ENCODE measurements around the gene PEX14.

The PEX14 gene

DNA sequence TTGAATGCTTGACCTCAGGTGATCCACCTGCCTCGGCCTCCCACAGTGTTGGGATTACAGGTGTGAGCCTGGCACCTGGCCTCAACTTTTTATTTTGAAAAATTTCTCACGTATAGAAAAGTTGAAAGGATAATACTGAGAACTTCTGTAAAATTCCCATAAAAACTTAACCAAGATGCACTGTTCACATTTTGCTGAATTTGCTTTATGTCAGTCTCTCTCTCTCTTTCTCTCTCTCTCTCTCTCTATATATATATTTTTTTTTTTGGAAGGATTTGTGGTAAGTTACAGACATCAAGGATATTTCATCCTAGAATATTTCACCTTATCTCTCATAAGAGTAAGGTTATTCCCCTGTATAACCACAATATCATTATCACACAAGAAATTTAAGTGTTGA is 5.9 kb downstream of the PEX14 start:
- no peak for DNase-seq (ENCODE audit: low read depth)
- TF ChIP-seq, protein P1, sequence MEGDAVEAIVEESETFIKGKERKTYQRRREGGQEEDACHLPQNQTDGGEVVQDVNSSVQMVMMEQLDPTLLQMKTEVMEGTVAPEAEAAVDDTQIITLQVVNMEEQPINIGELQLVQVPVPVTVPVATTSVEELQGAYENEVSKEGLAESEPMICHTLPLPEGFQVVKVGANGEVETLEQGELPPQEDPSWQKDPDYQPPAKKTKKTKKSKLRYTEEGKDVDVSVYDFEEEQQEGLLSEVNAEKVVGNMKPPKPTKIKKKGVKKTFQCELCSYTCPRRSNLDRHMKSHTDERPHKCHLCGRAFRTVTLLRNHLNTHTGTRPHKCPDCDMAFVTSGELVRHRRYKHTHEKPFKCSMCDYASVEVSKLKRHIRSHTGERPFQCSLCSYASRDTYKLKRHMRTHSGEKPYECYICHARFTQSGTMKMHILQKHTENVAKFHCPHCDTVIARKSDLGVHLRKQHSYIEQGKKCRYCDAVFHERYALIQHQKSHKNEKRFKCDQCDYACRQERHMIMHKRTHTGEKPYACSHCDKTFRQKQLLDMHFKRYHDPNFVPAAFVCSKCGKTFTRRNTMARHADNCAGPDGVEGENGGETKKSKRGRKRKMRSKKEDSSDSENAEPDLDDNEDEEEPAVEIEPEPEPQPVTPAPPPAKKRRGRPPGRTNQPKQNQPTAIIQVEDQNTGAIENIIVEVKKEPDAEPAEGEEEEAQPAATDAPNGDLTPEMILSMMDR (conservative IDR thresholded peaks at IDR 0.05; ENCODE audit: low read depth, low read length) = no peak
- H3K4me3 ChIP-seq (ENCODE audit: low read depth, low read length) = no peak overlapping the region

DNA sequence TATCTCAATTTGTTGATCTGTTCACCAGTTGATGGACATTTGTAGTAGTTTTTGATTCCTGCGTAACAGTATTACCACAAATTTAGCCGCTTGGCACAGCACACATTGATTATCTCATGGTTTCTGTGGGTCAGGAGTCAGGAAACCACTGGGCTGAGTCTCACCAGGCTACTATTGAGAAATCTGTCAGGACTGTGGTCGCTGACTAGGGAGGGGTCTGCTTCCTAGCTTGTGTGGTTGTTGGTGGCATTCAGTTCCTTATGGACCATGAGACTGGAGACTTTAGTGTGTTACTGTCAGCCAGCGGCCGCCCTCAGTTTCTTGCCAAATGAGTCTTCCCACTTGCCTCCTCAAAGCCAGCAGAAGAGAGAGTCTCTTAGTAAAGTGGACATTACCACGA is 9.8 kb downstream of the PEX14 start:
- no peak overlapping the region for H3K4me3 ChIP-seq (ENCODE audit: low read depth, low read length)
- TF ChIP-seq, protein P1 (conservative IDR thresholded peaks at IDR 0.05; ENCODE audit: low read depth, low read length) = no peak
- DNase-seq (ENCODE audit: low read depth) = no peak

DNA sequence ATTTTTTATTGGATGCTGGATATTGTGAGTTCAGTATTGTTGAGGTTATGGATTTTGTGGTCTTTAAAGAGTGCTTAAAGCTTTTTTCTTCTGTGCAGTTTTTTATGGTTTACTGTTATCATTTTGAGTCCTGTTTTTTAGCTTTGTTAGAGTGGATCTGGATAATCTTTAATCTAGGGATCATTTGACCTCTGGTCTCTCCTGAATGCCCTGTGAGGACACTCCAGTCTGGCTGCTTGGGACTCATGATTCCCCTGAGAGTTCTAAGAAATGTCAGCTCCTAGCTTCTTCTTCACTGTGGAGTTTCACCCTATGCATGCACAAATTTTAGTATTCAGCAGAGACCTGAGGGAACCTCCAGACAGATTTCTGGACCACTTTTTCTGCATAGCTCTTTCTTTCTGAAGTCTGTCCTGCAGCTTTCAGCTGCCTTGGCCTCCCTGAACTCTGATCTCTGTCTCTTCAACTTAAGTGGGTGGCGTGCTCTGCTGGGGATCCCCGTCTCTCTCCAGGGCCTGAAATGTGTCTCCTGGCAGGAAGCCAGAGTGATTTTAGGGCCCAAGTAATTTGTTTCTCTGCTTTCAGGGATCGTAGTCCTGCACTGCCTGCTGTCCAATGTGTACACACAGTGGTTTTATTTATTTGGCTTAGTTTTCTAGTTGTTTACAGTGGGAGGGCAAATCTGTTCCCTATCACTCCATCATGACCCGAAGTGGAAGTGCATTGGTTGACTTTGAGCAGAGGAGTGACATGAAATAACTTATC is 14.7 kb downstream of the PEX14 start:
- TF ChIP-seq, protein P1 (conservative IDR thresholded peaks at IDR 0.05; ENCODE audit: low read depth, low read length) = no peak
- no peak for DNase-seq (ENCODE audit: low read depth)

DNA sequence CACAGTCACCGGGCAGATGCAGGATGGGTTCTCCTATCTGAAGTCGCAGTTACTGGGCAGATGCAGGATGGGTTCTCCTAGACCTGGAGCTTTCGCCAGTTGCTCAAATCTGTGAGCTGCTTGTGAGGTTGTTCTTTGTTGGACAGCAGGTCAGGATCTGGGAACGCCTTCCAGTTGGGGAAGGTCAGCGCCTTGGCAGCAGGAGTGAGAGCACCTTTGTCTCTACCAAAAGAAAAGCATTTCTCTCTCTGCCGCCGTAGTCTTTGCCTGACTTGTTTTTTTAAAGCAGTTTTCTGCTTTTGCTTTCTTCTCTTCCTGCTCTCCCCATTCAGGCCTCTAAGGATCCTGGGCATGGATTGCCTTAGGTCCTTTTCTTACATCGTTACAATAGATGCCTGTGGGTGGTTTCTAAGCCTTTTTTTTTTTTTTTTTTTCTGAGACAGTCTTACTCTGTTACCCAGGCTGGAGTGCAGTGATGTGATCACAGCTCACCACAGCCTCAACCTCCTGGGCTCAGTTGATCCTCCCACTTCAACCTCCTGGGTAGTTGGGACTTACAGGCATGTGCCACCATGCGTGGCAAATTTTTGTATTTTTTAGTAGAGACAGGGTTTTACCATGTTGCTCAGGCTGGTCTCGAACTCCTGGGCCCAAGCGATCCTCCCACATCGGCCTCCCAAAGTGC is 15.7 kb downstream of the PEX14 start:
- H3K4me3 ChIP-seq (ENCODE audit: low read depth, low read length) = no peak overlapping the region
- DNase-seq (ENCODE audit: low read depth) = no peak
- TF ChIP-seq, protein P1 (conservative IDR thresholded peaks at IDR 0.05; ENCODE audit: low read depth, low read length) = no peak

More for the DNA sequence above, 14.7 kb downstream of the PEX14 start:
- no peak overlapping the region for H3K4me3 ChIP-seq (ENCODE audit: low read depth, low read length)

DNA sequence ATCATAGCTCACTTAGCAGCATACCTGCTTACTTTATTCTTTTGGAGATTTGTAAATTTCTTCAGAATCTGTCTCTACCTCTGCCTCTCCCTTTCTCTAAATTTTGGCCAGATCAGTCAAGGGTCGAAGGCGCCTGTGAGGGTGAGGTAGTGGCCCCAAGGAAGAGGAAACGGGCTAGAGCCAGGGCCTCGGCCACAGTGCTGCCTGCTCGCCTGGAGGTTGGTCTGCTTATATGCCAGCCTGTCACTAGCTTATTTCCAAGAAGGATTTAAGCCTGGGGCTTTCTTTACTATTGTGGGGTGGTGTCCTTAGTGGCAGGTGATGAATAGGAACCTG is 19.6 kb downstream of the PEX14 start:
- TF ChIP-seq, protein P1 (conservative IDR thresholded peaks at IDR 0.05; ENCODE audit: low read depth, low read length) = no peak
- H3K4me3 ChIP-seq (ENCODE audit: low read depth, low read length) = no peak overlapping the region
- DNase-seq (ENCODE audit: low read depth) = no peak

DNA sequence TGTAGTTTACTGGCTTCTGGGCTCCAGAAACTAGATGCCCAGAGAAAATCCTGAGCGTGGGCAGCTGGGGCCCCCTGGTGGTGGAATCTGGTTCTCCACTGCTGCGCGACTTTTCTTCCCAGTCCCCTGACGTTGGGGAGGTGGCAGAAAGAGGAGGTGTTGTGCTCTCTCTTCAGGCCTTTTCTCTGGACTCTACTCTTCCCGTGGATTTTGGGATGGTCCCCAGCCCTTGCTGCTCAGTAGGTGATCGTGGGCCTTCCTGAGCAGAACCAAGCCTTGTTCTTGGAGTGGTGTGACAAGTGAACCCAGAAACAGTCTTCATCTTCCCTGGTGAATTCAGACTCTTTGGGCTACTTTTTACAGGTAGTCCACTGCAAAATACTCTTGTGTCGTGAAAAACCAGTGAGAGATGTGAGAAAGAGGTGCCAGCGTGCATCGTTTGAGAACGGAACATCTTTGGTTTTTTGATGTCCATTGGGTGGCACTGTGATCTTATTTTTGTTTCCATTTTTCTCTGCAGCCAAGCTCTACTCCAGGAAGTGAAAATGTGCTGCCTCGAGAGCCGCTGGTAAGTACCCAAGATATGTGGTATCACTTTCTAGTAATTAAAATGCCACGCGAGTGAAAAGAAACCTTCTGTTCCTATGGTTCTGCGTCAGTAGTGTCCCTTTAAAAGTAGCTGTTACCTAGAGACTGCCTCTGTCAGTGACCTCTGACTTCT is 20.2 kb downstream of the PEX14 start:
- peak overlapping the region; percentile 39 for H3K4me3 ChIP-seq (ENCODE audit: low read depth, low read length)
- TF ChIP-seq, protein P1 (conservative IDR thresholded peaks at IDR 0.05; ENCODE audit: low read depth, low read length) = peak; percentile 89
- DNase-seq (ENCODE audit: low read depth) = peak; percentile 74

Data from choroid plexus epithelial cell (primary cell).